C4-2B (cell line): ENCODE data around the gene NUDT7.

Source experiments
- H3K27ac ChIP-seq: fragments of 450-650 bp; 2 replicates; pipeline ENCODE4 v1.5.1; 2017
- CTCF ChIP-seq: fragments of 450-650 bp; conservative IDR thresholded peaks from 2 replicates; pipeline ENCODE4 v1.5.1; 2017; ENCODE audit warnings: mild to moderate bottlenecking
- ZFX ChIP-seq: fragments of 450-650 bp; IDR thresholded peaks from 2 replicates; pipeline ENCODE4 v1.6.1; 2017

NUDT7 gene

GRCh38 chr16:77761204-77761603 is 38.9 kb downstream of the NUDT7 start:
- TF ChIP-seq ZFX (no peak), CTCF (no peak)
- no peak overlapping the region for H3K27ac ChIP-seq

GRCh38 chr16:77762262-77762661 is 39.9 kb downstream of the NUDT7 start:
- TF ChIP-seq CTCF (no peak), ZFX (no peak)
- H3K27ac ChIP-seq = no peak overlapping the region

GRCh38 chr16:77763994-77764393 is 41.7 kb downstream of the NUDT7 start:
- H3K27ac ChIP-seq = no peak overlapping the region
- TF ChIP-seq CTCF (no peak), ZFX (no peak)

- TF ChIP-seq ZFX = no peak
- no peak overlapping the region for H3K27ac ChIP-seq
These were observed 44.9 kb downstream of the NUDT7 start for GRCh38 chr16:77767211-77767610.

- TF ChIP-seq CTCF (no peak), ZFX (no peak)
- no peak overlapping the region for H3K27ac ChIP-seq
These were observed 45.5 kb downstream of the NUDT7 start for GRCh38 chr16:77767826-77768225.

- TF ChIP-seq ZFX (no peak), CTCF (no peak)
- H3K27ac ChIP-seq = no peak overlapping the region
These were observed 53.9 kb downstream of the NUDT7 start for GRCh38 chr16:77775911-77776909.

GRCh38 chr16:77777745-77778144 is 55.4 kb downstream of the NUDT7 start:
- no peak for TF ChIP-seq ZFX
- no peak for TF ChIP-seq CTCF
- no peak overlapping the region for H3K27ac ChIP-seq
